Kasumi-1 (cell line): ENCODE data around the gene WDR18.

Experiments
- DNase-seq, 2 experiments: peaks; one replicate each; lab custom pipeline; 2025; lab: John Stamatoyannopoulos, UW

WDR18 gene

GRCh38 chr19:1042689-1043511 is 58.8 kb downstream of the WDR18 start:
- DNase-seq, result no peak
